GM12878 (cell line): ENCODE measurements around the gene REM2. TPM values are rescaled to one million over a fixed set of nuclear protein-coding genes. Genes with fewer than 3 reads are reported as not detected.

ENCODE experiments used
- ATAC-seq: fragments of 200-7000 bp; cut with Tn5 transposase; 3 replicates; pipeline ENCODE4 v1.9.1; 2020; ENCODE audit warnings: mild to moderate bottlenecking, moderate library complexity
- BruUV-seq: library from RNA; stranded (reverse); fragments of 400-500 nt; replicated peaks from 2 replicates; lab custom pipeline; 2021; lab: Mats Ljungman, UMichigan
- CTCF ChIA-PET: fragments of 300-600 bp; sonication (Branson Sonifier 250); formaldehyde crosslinking; extraction: SDS; loops from one replicate; lab custom pipeline; 2021; ENCODE audit warnings: inconsistent platforms; lab: Yijun Ruan, JAX
- POLR2A ChIA-PET: fragments of 350-600 bp; formaldehyde crosslinking; extraction: SDS; loops from one replicate; lab custom pipeline; 2021; ENCODE audit warnings: inconsistent platforms; lab: Charles Lee
- RAD21 ChIA-PET: fragments of 300-600 bp; sonication (Branson Sonifier 250); formaldehyde crosslinking; loops from one replicate; lab custom pipeline; 2023; ENCODE audit warnings: antibody characterized with exemption; ENCODE audit not compliant: unreplicated experiment; lab: Charles Lee
- SMC1A ChIA-PET: fragments of 300-600 bp; sonication (Branson Sonifier 250); formaldehyde crosslinking; loops from one replicate; lab custom pipeline; 2023; ENCODE audit not compliant: unreplicated experiment, uncharacterized antibody; lab: Charles Lee
- DNase-seq: peaks from one replicate; pipeline ENCODE4 v3.0.0-alpha.2; 2011; ENCODE audit warnings: low read depth, low spot score
- FAIRE-seq: peaks from 3 replicates; lab custom pipeline; 2011; peaks lifted over from hg19 to GRCh38; lab: Jason Lieb, UNC
- H2AFZ ChIP-seq: 2 replicates; pipeline ENCODE4 v1.6.0; 2011; ENCODE audit warnings: low read depth, low read length, control low read depth; ENCODE audit not compliant: control insufficient read depth
- H3K27ac ChIP-seq: 2 replicates; pipeline ENCODE4 v1.5.1; 2011; ENCODE audit warnings: control low read depth; ENCODE audit not compliant: control insufficient read depth, insufficient read depth
- H3K27me3 ChIP-seq, 2 experiments: replicated peaks in 1 of 2; 2 replicates each; pipeline versions ENCODE4 v1.6.0 to v1.6.1; 2011; ENCODE audit warnings: low read length in 1 of 2; ENCODE audit not compliant: control insufficient read depth in 2 of 2, insufficient read depth in 2 of 2
- H3K36me3 ChIP-seq, 2 experiments: 2 replicates each; pipeline ENCODE4 v1.5.1; 2011; ENCODE audit warnings: low read length in 1 of 2; ENCODE audit not compliant: control insufficient read depth in 2 of 2, insufficient read depth in 2 of 2
- H3K4me1 ChIP-seq: 2 replicates; pipeline ENCODE4 v1.6.1; 2011; ENCODE audit warnings: mild to moderate bottlenecking, low read length, moderate library complexity, mixed read lengths; ENCODE audit not compliant: control insufficient read depth, insufficient read depth
- H3K4me2 ChIP-seq: 2 replicates; pipeline ENCODE4 v1.6.0; 2011; ENCODE audit warnings: control low read depth; ENCODE audit not compliant: control insufficient read depth, insufficient read depth
- H3K4me3 ChIP-seq: fragments of 200-600 bp; sonication (generic); 2 replicates; pipeline ENCODE4 v1.5.1; 2016
- H3K79me2 ChIP-seq: 2 replicates; pipeline ENCODE4 v1.6.0; 2011; ENCODE audit warnings: low read length; ENCODE audit not compliant: control insufficient read depth, insufficient read depth
- H3K9ac ChIP-seq: 2 replicates; pipeline ENCODE4 v1.8.0; 2011; ENCODE audit warnings: low read length, control low read depth, mixed read lengths; ENCODE audit not compliant: control insufficient read depth, insufficient read depth
- H3K9me3 ChIP-seq: replicated peaks from 3 replicates; pipeline ENCODE4 v1.5.1; 2011; ENCODE audit warnings: mild to moderate bottlenecking, low read length; ENCODE audit not compliant: control insufficient read depth, insufficient read depth
- H4K20me1 ChIP-seq: 2 replicates; pipeline ENCODE4 v1.6.0; 2011; ENCODE audit not compliant: control insufficient read depth, insufficient read depth
- CHD4 ChIP-seq: fragments of 200-600 bp; sonication (generic); IDR thresholded peaks from 2 replicates; pipeline ENCODE4 v1.6.1; 2016; ENCODE audit warnings: mild to moderate bottlenecking
- EGR1 ChIP-seq, 2 experiments: IDR thresholded peaks; 1 replicate in 1 of 2; 2 replicates in 1 of 2; pipeline ENCODE4 v1.6.1; 2011 to 2012; ENCODE audit warnings: low read depth in 2 of 2, low read length in 2 of 2, borderline replicate concordance in 1 of 2, mild to moderate bottlenecking in 1 of 2, moderate library complexity in 1 of 2
- ESRRA ChIP-seq: IDR thresholded peaks from 2 replicates; pipeline ENCODE4 v1.6.1; 2012; ENCODE audit warnings: mild to moderate bottlenecking, low read length, improper control_type of control experiment
- JUNB ChIP-seq: IDR thresholded peaks from 2 replicates; pipeline ENCODE4 v1.6.1; 2016; ENCODE audit warnings: antibody characterized with exemption, mild to moderate bottlenecking
- MYB ChIP-seq: fragments of 150-350 bp; IDR thresholded peaks from 2 replicates; pipeline ENCODE4 v1.6.1; 2014; ENCODE audit warnings: mild to moderate bottlenecking, low read depth, low read length, borderline replicate concordance
- NFYA ChIP-seq: IDR thresholded peaks from 2 replicates; pipeline ENCODE4 v1.6.1; 2011; ENCODE audit warnings: low read depth, mild to moderate bottlenecking, low read length, improper control_type of control experiment, borderline replicate concordance
- PAX8 ChIP-seq: fragments of 450-650 bp; IDR thresholded peaks from 2 replicates; pipeline ENCODE4 v1.6.1; 2017; ENCODE audit warnings: mild to moderate bottlenecking, moderate library complexity
- RAD21 ChIP-seq: IDR thresholded peaks from 2 replicates; pipeline ENCODE4 v1.6.1; 2011; ENCODE audit warnings: mild to moderate bottlenecking, low read depth, low read length, moderate library complexity; ENCODE audit not compliant: insufficient read depth
- RELA ChIP-seq: fragments of 450-650 bp; IDR thresholded peaks from 2 replicates; pipeline ENCODE4 v1.8.0; 2014; ENCODE audit warnings: borderline replicate concordance; ENCODE audit not compliant: partially characterized antibody
- SMAD5 ChIP-seq: IDR thresholded peaks from 2 replicates; pipeline ENCODE4 v1.6.1; 2016; ENCODE audit warnings: antibody characterized with exemption, low read depth
- SRF ChIP-seq, 2 experiments: IDR thresholded peaks; 2 replicates each; pipeline ENCODE4 v1.6.1; 2011; ENCODE audit warnings: low read depth in 2 of 2, low read length in 2 of 2, mild to moderate bottlenecking in 1 of 2, moderate library complexity in 1 of 2
- SUZ12 ChIP-seq: fragments of 200-600 bp; sonication (generic); IDR thresholded peaks from one replicate; pipeline ENCODE4 v1.6.1; 2018; ENCODE audit warnings: antibody characterized with exemption, mild to moderate bottlenecking; ENCODE audit not compliant: unreplicated experiment
- TARDBP ChIP-seq: IDR thresholded peaks from 2 replicates; pipeline ENCODE4 v1.6.1; 2016; ENCODE audit warnings: borderline replicate concordance
- TCF3 ChIP-seq: IDR thresholded peaks from 2 replicates; pipeline ENCODE4 v1.6.1; 2012; ENCODE audit warnings: low read depth, mild to moderate bottlenecking, low read length, borderline replicate concordance; ENCODE audit not compliant: insufficient read depth
- WGBS: methylation state at CpG from one replicate; pipeline ENCODE4 v1.1.6; 2016; ENCODE audit warnings: low lambda C conversion rate; ENCODE audit not compliant: insufficient replicate concordance, insufficient coverage; ENCODE audit errors: missing lambda C conversion rate; 5-methylcytosine and 5-hydroxymethylcytosine counted together
- in situ Hi-C: fragments of 300-500 bp; cut with MboI; formaldehyde crosslinking; loops from 9 replicates; pipeline ENCODE4 v1.14.3; 2018; ENCODE audit warnings: mixed read lengths
- intact Hi-C: fragments of 100-400 bp; cut with micrococcal nuclease; formaldehyde crosslinking; loops from one replicate; pipeline ENCODE4 v1.14.2; 2022; ENCODE audit not compliant: unreplicated experiment
- polyA plus RNA-seq, 11 experiments: library from polyadenylated mRNA; depleted of rRNA in 4 of 11; unstranded in 6 of 11; stranded (reverse) in 5 of 11; fragments of >200 nt; fragmentation: Nextera tagmentation in 4 of 11; fragmentation: Illumina TruSeq in 1 of 11; extraction: Ambion mirVana in 4 of 11; extraction: Trizol in 1 of 11; gene quantifications; 1 replicate in 1 of 11; 2 replicates in 10 of 11; pipeline versions ENCODE4 v1.2.1 to v1.2.3, GENCODE V29; 2011 to 2016; ENCODE audit warnings: inconsistent platforms in 2 of 11, missing spikeins in 2 of 11, low read depth in 1 of 11
- total RNA-seq, 4 experiments: library from RNA; depleted of rRNA in 3 of 4; stranded (reverse); fragments of >200 nt in 3 of 4; fragmentation: Illumina TruSeq in 1 of 4; extraction: Trizol in 1 of 4; gene quantifications; 2 replicates each; pipeline versions ENCODE4 v1.2.1 to v1.2.3, GENCODE V29; 2013 to 2021
- TF ChIP-seq, protein P1 (sequence below): IDR thresholded peaks from 2 replicates; pipeline ENCODE4 v1.6.1; 2011; ENCODE audit warnings: mild to moderate bottlenecking, low read depth, low read length, moderate library complexity; ENCODE audit not compliant: insufficient replicate concordance
- TF ChIP-seq, protein P2 (sequence below): fragments of 450-650 bp; IDR thresholded peaks from 2 replicates; pipeline ENCODE4 v1.6.1; 2014; ENCODE audit warnings: mild to moderate bottlenecking

REM2 gene
- total and polyA plus RNA-seq, 10 of the 15 experiments (the other 5 are each of a cell fraction or from before 2014, with no cell fraction given) = 0.27 to 1.5 (median 0.83) TPM

DNA sequence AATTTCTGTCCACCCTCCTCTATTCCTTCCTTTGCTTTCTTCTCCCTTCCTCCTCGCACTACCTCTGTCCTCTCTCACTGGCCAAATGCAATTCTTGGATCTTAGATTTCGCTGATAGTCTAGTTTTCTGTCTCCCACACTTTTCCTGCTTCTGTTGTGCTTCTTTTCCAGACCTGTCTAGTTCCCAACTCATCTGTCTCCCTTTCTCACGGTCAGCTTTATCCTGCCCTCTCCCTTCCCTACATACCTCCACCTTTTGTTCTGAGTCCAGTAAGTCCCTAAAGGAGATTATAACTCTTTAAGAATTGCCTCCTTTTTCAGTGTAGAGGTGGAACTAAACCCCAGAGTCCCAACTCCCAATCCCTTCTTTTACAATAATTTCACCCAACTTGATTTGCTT is 47.5 kb upstream of the REM2 start:
- TF ChIP-seq NFYA (no peak), JUNB (no peak), TARDBP (no peak), SRF (IDR thresholded peaks at IDR 0.05; ENCODE audit: low read depth in 2 of 2, low read length in 2 of 2) (no peak), RELA (no peak), SUZ12 (no peak), PAX8 (no peak), MYB (no peak), TCF3 (no peak), ESRRA (no peak), RAD21 (no peak), EGR1 (IDR thresholded peaks at IDR 0.05; ENCODE audit: borderline replicate concordance in 1 of 2, low read depth in 2 of 2, low read length in 2 of 2) (no peak), CHD4 (no peak), SMAD5 (no peak)
- TF ChIP-seq, protein P1, sequence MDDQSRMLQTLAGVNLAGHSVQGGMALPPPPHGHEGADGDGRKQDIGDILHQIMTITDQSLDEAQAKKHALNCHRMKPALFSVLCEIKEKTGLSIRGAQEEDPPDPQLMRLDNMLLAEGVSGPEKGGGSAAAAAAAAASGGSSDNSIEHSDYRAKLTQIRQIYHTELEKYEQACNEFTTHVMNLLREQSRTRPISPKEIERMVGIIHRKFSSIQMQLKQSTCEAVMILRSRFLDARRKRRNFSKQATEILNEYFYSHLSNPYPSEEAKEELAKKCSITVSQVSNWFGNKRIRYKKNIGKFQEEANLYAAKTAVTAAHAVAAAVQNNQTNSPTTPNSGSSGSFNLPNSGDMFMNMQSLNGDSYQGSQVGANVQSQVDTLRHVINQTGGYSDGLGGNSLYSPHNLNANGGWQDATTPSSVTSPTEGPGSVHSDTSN = no peak
- TF ChIP-seq, protein P2, sequence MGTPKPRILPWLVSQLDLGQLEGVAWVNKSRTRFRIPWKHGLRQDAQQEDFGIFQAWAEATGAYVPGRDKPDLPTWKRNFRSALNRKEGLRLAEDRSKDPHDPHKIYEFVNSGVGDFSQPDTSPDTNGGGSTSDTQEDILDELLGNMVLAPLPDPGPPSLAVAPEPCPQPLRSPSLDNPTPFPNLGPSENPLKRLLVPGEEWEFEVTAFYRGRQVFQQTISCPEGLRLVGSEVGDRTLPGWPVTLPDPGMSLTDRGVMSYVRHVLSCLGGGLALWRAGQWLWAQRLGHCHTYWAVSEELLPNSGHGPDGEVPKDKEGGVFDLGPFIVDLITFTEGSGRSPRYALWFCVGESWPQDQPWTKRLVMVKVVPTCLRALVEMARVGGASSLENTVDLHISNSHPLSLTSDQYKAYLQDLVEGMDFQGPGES = no peak
- Histone ChIP-seq H2AFZ (no peak overlapping the region), H3K9me3 (no peaks in the 10 kb centered on the region), H3K27ac (no peak overlapping the region), H4K20me1 (no peaks in the 10 kb centered on the region), H3K4me3 (no peak overlapping the region), H3K4me1 (peaks cover 27% of the 10 kb centered on the region), H3K4me2 (no peak overlapping the region), H3K79me2 (peaks cover 4% of the 10 kb centered on the region), H3K9ac (no peak overlapping the region), H3K27me3 (no peaks in the 10 kb centered on the region), H3K36me3 (peaks cover 0 to 11% of the 10 kb centered on the region in 2 experiments; a peak in 2 of 4 replicates)
- RAD21 ChIA-PET = interaction anchor here (1.2 to 2.0 kb wide), 2 partner anchors 17 to 19 kb away, joined by 4 to 8 read pairs; no protein-coding TSS in a partner anchor
- 86% methylated on average over 3 of the region's 3 CpGs for WGBS
- no TSS peak for BruUV-seq
- ATAC-seq (no peak), DNase-seq (no peak), FAIRE-seq (no peak)
- intact Hi-C loops = no loop called here
- POLR2A ChIA-PET = no interaction called here
- in situ Hi-C loops = no loop called here
- CTCF ChIA-PET = interaction anchor here (1.1 to 2.2 kb wide), 3 partner anchors 12 to 45 kb away, joined by 5 to 9 read pairs (median 9); no protein-coding TSS in a partner anchor
- SMC1A ChIA-PET = interaction anchor here (1.0 to 2.8 kb wide), 3 partner anchors 12 to 176 kb away, joined by 3 to 19 read pairs (median 5); no protein-coding TSS in a partner anchor
